Measurements from ENCODE around the gene PRTG. TPM values are rescaled to one million over a fixed set of nuclear protein-coding genes. Genes with fewer than 3 reads are reported as not detected.

Gene PRTG
- total and polyA plus RNA-seq, 2 of the 13 experiments (the other 11 are each of a cell fraction or from before 2014, with no cell fraction given), result 13.2 to 22.3 TPM

DNA sequence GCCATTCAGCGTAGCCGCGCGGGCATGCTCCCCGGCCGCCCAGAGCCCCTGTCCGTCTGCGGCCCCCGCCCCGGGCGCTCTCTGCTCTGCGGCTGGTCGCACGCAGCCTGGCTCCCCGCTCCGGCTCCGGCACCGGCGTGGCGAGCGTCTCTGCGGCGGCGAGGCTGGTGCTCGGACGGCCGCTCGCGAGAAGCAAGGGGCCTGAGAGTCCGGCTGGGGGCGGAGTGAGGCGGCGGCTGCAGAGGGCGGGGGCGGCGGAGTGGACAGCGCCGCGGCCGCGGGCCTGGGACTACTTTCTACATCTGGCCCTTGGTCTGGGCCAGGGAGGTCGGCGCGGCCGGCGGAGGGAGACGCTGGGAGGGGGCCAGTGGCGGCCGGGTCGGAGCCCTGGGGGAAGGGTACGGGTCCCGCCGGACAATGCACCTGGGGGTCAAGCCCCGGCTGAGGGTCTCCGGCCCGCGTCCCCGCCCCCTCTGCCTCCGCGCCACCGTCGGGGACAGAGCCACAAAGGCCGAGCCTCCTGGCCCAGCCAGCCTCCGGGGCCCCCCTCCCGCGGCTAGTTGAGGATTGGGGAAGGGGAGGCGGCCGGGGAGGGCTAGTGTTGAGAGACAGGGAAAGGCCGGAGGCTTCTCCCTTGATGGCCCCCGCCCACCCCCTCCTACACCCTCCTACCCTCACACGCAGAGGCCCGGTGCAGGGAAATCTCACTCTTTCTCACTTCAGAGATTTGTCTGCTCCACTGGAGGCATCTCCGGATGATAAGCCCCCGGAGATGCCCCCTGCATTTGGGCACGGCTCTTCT, at the start of gene PRTG (continued):
- no peak for TF ChIP-seq ZBTB37 (CRISPR knock-in tag; IDR thresholded peaks at IDR 0.05)
- TF ChIP-seq, protein P1, sequence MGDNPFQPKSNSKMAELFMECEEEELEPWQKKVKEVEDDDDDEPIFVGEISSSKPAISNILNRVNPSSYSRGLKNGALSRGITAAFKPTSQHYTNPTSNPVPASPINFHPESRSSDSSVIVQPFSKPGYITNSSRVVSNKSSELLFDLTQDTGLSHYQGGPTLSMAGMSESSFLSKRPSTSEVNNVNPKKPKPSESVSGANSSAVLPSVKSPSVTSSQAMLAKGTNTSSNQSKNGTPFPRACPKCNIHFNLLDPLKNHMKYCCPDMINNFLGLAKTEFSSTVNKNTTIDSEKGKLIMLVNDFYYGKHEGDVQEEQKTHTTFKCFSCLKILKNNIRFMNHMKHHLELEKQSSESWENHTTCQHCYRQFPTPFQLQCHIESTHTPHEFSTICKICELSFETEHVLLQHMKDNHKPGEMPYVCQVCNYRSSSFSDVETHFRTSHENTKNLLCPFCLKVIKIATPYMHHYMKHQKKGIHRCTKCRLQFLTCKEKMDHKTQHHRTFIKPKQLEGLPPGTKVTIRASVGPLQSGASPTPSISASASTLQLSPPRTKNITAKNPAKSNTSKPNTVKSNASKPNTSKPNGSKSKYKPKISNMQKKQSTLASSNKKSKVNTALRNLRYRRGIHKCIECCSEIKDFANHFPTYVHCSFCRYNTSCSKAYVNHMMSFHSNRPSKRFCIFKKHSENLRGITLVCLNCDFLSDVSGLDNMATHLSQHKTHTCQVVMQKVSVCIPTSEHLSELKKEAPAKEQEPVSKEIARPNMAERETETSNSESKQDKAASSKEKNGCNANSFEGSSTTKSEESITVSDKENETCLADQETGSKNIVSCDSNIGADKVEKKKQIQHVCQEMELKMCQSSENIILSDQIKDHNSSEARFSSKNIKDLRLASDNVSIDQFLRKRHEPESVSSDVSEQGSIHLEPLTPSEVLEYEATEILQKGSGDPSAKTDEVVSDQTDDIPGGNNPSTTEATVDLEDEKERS (CRISPR knock-in tag; IDR thresholded peaks at IDR 0.05), result 0 out of 2 replicates have a peak, but pooled peaks have one; percentile 38
- TF ChIP-seq ZNF431 (CRISPR knock-in tag; IDR thresholded peaks at IDR 0.05; ENCODE audit: borderline replicate concordance, low read depth), result no peak
- TF ChIP-seq ZNF75D (CRISPR knock-in tag; IDR thresholded peaks at IDR 0.05; ENCODE audit: borderline replicate concordance), result 0 out of 2 replicates have a peak, but pooled peaks have one; percentile 26
- TF ChIP-seq PLRG1 (conservative IDR thresholded peaks at IDR 0.05), result no peak
- TF ChIP-seq TEF (CRISPR knock-in tag; IDR thresholded peaks at IDR 0.05), result no peak
- peak; percentile 85 for TF ChIP-seq MYC (CRISPR knock-in tag; IDR thresholded peaks at IDR 0.05; ENCODE audit: borderline replicate concordance)
- no peak for TF ChIP-seq KLF9 (CRISPR knock-in tag; IDR thresholded peaks at IDR 0.05; ENCODE audit: low read depth)
- no peak for TF ChIP-seq ZNF550 (CRISPR knock-in tag; IDR thresholded peaks at IDR 0.05; ENCODE audit: borderline replicate concordance)
- TF ChIP-seq ZFP36L1 (CRISPR knock-in tag; IDR thresholded peaks at IDR 0.05), result no peak
- no peak for TF ChIP-seq CHD4 (IDR thresholded peaks at IDR 0.05; ENCODE audit: borderline replicate concordance, low read length)
- TF ChIP-seq ZNF460 (CRISPR knock-in tag; IDR thresholded peaks at IDR 0.05; ENCODE audit: borderline replicate concordance), result no peak
- TF ChIP-seq, protein P2, sequence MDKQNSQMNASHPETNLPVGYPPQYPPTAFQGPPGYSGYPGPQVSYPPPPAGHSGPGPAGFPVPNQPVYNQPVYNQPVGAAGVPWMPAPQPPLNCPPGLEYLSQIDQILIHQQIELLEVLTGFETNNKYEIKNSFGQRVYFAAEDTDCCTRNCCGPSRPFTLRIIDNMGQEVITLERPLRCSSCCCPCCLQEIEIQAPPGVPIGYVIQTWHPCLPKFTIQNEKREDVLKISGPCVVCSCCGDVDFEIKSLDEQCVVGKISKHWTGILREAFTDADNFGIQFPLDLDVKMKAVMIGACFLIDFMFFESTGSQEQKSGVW (CRISPR knock-in tag; IDR thresholded peaks at IDR 0.05; ENCODE audit: borderline replicate concordance), result no peak
- peak; percentile 56; the same call in 1 of the 2 replicates for TF ChIP-seq RARA (CRISPR knock-in tag; IDR thresholded peaks at IDR 0.05)
- 0 out of 2 replicates have a peak, but pooled peaks have one; percentile 46 for TF ChIP-seq FOXC1 (CRISPR knock-in tag; IDR thresholded peaks at IDR 0.05; ENCODE audit: borderline replicate concordance)
- peak; percentile 79; the same call in 1 of the 2 replicates for TF ChIP-seq IRF2 (CRISPR knock-in tag; IDR thresholded peaks at IDR 0.05)
- no peak for TF ChIP-seq ZBTB49 (CRISPR knock-in tag; IDR thresholded peaks at IDR 0.05; ENCODE audit: borderline replicate concordance)
- TF ChIP-seq TOPORS (CRISPR knock-in tag; IDR thresholded peaks at IDR 0.05), result no peak; the same call in 1 of the 2 replicates
- TF ChIP-seq SATB2 (CRISPR knock-in tag; IDR thresholded peaks at IDR 0.05), result no peak

Measured in HepG2 (cell line).